C4-2B (cell line): ENCODE results near the gene SLIT3.

ENCODE experiments used
- CTCF ChIP-seq: fragments of 450-650 bp; conservative IDR thresholded peaks from 2 replicates; pipeline ENCODE4 v1.5.1; 2017; ENCODE audit warnings: mild to moderate bottlenecking
- ZFX ChIP-seq: fragments of 450-650 bp; IDR thresholded peaks from 2 replicates; pipeline ENCODE4 v1.6.1; 2017

- TF ChIP-seq CTCF (no peak), ZFX (no peak)
Observed at GRCh38 chr5:169223595-169223953, 77.4 kb downstream of the SLIT3 start.
